ENCODE results near the gene LDLRAD4.

LDLRAD4 gene

DNA sequence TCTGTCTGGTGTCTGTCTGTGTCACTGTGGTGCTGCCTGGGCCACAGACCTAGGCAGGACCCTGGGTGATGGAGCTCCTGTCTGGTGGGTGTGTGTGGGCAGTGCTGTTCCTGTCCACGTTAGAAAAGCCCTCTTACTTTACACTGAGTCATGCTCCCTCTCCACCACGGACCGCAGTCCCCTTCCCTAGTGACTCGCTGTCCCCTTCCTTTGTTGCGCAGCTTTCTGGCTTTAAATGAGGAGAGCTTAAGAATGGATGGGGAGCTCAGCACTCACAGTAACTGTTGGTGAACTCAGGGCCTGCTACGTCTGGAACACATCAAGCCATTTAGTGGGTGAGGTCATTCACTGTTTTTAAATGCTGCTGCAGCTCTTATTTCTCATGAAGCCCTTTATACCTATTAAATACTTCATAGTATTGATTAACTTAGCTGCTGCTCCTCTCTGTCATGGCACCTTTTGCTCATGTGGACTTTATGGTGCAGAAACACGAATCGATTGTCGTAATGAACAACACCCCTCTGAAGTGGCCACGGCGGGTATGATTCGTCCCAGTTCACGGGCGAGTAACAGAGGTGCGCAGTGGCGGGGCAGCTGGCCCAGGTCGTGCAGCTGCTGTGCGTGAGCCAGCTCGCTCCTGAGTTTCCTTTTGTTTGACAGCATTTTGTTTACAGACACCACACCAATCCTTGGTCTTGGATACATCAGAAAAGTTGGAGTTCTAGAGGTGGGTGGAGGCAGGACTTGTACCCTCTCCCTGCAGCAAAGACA, 100.4 kb downstream of the LDLRAD4 start:
- H3K4me3 ChIP-seq (ENCODE audit: low read length), result no peak overlapping the region
- DNase-seq (ENCODE audit: low read depth), result no peak
- no peak for TF ChIP-seq CTCF (IDR thresholded peaks at IDR 0.05; ENCODE audit: insufficient read depth, low read depth, low read length, missing control alignments)

GRCh38 chr18:13319629-13320028, 101.1 kb downstream of the LDLRAD4 start:
- H3K4me3 ChIP-seq (ENCODE audit: low read length), result no peak overlapping the region
- DNase-seq (ENCODE audit: low read depth), result no peak
- TF ChIP-seq CTCF (IDR thresholded peaks at IDR 0.05; ENCODE audit: insufficient read depth, low read depth, low read length, missing control alignments), result no peak

DNA sequence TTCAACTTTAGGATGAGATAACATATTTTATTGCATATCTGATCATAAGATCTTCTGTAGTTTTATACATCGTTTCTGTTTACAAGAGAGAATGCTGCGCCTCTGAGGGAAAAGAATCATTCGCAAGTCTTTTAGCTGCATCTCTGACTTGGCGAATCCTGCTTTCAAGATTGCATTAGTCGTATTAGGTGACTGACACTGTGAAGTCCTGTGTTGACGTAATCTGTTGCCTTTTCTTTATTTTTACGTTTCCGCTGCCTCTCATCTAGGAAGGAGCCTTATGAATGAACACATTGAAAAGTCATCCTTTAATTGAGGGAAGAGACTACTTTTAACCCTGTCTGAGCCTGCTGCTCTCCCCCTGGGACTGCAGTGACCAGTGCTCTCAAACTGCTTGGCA, 101.5 kb downstream of the LDLRAD4 start:
- no peak for TF ChIP-seq CTCF (IDR thresholded peaks at IDR 0.05; ENCODE audit: insufficient read depth, low read depth, low read length, missing control alignments)
- DNase-seq (ENCODE audit: low read depth), result no peak
- H3K4me3 ChIP-seq (ENCODE audit: low read length), result no peak overlapping the region

DNA sequence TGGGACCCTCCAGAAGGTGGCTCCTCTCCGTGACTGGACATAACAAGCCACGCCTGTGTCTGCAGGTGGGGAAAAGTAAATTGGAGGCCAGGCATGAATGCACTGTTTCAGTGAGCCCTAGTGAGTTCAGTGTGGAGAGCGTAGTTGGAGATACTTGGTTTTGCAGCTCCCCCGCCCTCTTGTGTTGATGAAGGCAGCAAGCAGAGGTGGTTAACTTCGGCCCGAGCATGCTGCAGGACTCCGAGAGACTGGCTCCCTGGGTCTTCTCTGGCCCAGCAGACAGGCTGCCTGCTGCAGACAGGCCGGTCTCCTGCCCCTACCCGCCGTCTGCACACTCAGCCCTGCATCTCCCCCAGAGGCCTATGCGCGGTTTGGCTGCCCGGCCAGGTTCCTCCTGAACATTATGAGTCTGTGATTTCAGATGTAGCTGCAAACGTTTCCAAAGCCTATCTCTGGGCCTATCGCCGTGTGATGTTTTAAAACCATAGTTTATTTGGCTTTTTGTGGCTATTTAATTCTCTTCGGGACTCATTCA, 102.4 kb downstream of the LDLRAD4 start:
- DNase-seq (ENCODE audit: low read depth), result no peak

GRCh38 chr18:13321923-13322322, 103.4 kb downstream of the LDLRAD4 start:
- H3K4me3 ChIP-seq (ENCODE audit: low read length), result no peak overlapping the region
- TF ChIP-seq CTCF (IDR thresholded peaks at IDR 0.05; ENCODE audit: insufficient read depth, low read depth, low read length, missing control alignments), result no peak
- DNase-seq (ENCODE audit: low read depth), result no peak

More for the DNA sequence above, 102.4 kb downstream of the LDLRAD4 start:
- TF ChIP-seq CTCF (IDR thresholded peaks at IDR 0.05; ENCODE audit: insufficient read depth, low read depth, low read length, missing control alignments), result no peak
- H3K4me3 ChIP-seq (ENCODE audit: low read length), result no peak overlapping the region

- no peak for DNase-seq (ENCODE audit: low read depth)
- no peak for TF ChIP-seq CTCF (IDR thresholded peaks at IDR 0.05; ENCODE audit: insufficient read depth, low read depth, low read length, missing control alignments)
- no peak overlapping the region for H3K4me3 ChIP-seq (ENCODE audit: low read length)
These were observed 104.6 kb downstream of the LDLRAD4 start for GRCh38 chr18:13323186-13323585.

DNA sequence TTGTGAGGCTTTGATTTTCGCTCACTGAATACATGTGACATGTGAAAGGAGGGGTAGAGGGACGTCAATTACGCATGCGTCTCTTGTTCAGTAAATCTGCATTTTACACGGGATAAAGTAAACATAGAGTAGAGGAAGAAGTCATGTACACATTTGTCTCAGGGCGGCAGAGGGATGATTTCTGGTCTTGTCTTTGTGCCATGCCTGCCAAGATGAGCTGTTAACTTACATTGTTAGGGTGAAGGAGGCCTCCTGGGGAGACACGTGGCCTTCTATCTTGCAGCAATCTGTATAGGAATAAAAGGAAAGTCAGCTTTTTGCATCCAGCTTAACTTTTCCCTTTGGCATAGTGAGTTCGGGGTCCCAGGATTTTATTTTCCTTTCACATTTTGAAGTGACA, 106.3 kb downstream of the LDLRAD4 start:
- DNase-seq (ENCODE audit: low read depth), result no peak
- H3K4me3 ChIP-seq (ENCODE audit: low read length), result no peak overlapping the region
- TF ChIP-seq CTCF (IDR thresholded peaks at IDR 0.05; ENCODE audit: insufficient read depth, low read depth, low read length, missing control alignments), result no peak

Measured in epithelial cell of esophagus (primary cell).